Tibial nerve (tissue), 4 donors: ENCODE data around the gene MRPS6. TPM values are rescaled to one million over a fixed set of nuclear protein-coding genes. Genes with fewer than 3 reads are reported as not detected.

ENCODE experiments used
- DNase-seq, 2 donors: peaks; one replicate each; pipeline ENCODE4 v3.0.0-alpha.2; 2019; ENCODE audit warnings: low spot score in 2 of 2
- H3K27ac ChIP-seq, 4 donors: fragments of 200-600 bp; sonication (generic) in 3 of 4; one replicate each; pipeline ENCODE4 v1.5.1; 2017 to 2019; ENCODE audit warnings: mild to moderate bottlenecking in 1 of 4
- H3K27me3 ChIP-seq, 2 donors: fragments of 200-600 bp; sonication (generic) in 1 of 2; one replicate each; pipeline versions ENCODE4 v1.5.1 to v1.6.0; 2017 to 2019
- H3K36me3 ChIP-seq, 3 donors: fragments of 200-600 bp; sonication (generic); one replicate each; pipeline ENCODE4 v1.5.1; 2018 to 2019
- H3K4me1 ChIP-seq, 4 donors: fragments of 200-600 bp; sonication (generic) in 3 of 4; one replicate each; pipeline ENCODE4 v1.5.1; 2017 to 2019
- H3K4me3 ChIP-seq, 4 donors: fragments of 200-600 bp; sonication (generic) in 3 of 4; one replicate each; pipeline ENCODE4 v1.5.1; 2017 to 2019; ENCODE audit warnings: mild to moderate bottlenecking in 1 of 4, moderate library complexity in 1 of 4
- H3K9me3 ChIP-seq, 4 donors: fragments of 200-600 bp; sonication (generic) in 3 of 4; one replicate each; pipeline ENCODE4 v1.5.1; 2017 to 2019
- CTCF ChIP-seq, 5 experiments: fragments of 200-600 bp in 3 of 5; fragments of 450-650 bp in 2 of 5; sonication (generic) in 3 of 5; IDR thresholded peaks; one replicate each; pipeline ENCODE4 v1.5.1; 2016 to 2019; ENCODE audit warnings: antibody characterized with exemption in 5 of 5, mild to moderate bottlenecking in 3 of 5, moderate library complexity in 2 of 5
- EP300 ChIP-seq, 2 donors: sonication (generic); formaldehyde crosslinking; IDR thresholded peaks; one replicate each; pipeline ENCODE4 v1.6.1; 2017; ENCODE audit warnings: antibody characterized with exemption in 2 of 2, mild to moderate bottlenecking in 1 of 2
- POLR2A ChIP-seq, 2 donors: fragments of 450-650 bp; IDR thresholded peaks; one replicate each; pipeline ENCODE4 v1.6.1; 2017; ENCODE audit warnings: antibody characterized with exemption in 2 of 2, mild to moderate bottlenecking in 2 of 2, moderate library complexity in 2 of 2
- WGBS, 2 donors: methylation state at CpG; one replicate each; pipeline ENCODE4 v1.1.5; 2018; 5-methylcytosine and 5-hydroxymethylcytosine counted together
- total RNA-seq, 4 donors: library from RNA; depleted of rRNA; stranded (reverse); fragments of >200 nt; gene quantifications; one replicate each; pipeline ENCODE4 v1.1.0, GENCODE V29; 2016

MRPS6 gene
- total RNA-seq: 10 to 100 TPM; 57.9 to 69.6 (median 61.2) TPM

GRCh38 chr21:34073032-34073748 is at the start of gene MRPS6, which contains the start of gene SLC5A3:
TSS of gene MRPS6 (plus strand) at chr21:34073578. CDS start at chr21:34073701, 123 bp downstream.
TSS of gene SLC5A3 (plus strand) at chr21:34073578. CDS start at chr21:34095199, 21,621 bp downstream.
- peak; percentile 57 to 69 for DNase-seq
- peaks cover 0 to 56% (median 29%) of the 10 kb centered on the region in 4 donors for H3K4me1 ChIP-seq
- TF ChIP-seq POLR2A (IDR thresholded peaks at IDR 0.05): peak; percentile 54 to 86
- TF ChIP-seq CTCF (IDR thresholded peaks at IDR 0.05): peak in 1 of 5 experiments; percentile 3
- TF ChIP-seq EP300 (IDR thresholded peaks at IDR 0.05): peak in 1 of 2 donors; percentile 96
- 0 to 1% methylated on average over 2 to 56 of the region's 104 CpGs for WGBS, 2 donors
- H3K27ac ChIP-seq: peak within 1 kb of the TSS; percentile 84 to 98 (median 89)
- peak within 1 kb of the TSS; percentile 62 to 88 (median 82) for H3K4me3 ChIP-seq
- H3K36me3 ChIP-seq: no peaks in the 10 kb centered on the region
- H3K27me3 ChIP-seq: no peaks in the 10 kb centered on the region
- H3K9me3 ChIP-seq: no peaks in the 10 kb centered on the region

GRCh38 chr21:34023691-34024373 is 49.5 kb upstream of the MRPS6 start:
- H3K4me3 ChIP-seq: no peak overlapping the region
- H3K9me3 ChIP-seq: peaks cover 0 to 10% (median 0%) of the 10 kb centered on the region in 4 donors
- peaks cover 0 to 37% (median 10%) of the 10 kb centered on the region in 4 donors for H3K4me1 ChIP-seq
- no peaks in the 10 kb centered on the region for H3K27me3 ChIP-seq
- no peak for TF ChIP-seq EP300 (IDR thresholded peaks at IDR 0.05)
- TF ChIP-seq POLR2A (IDR thresholded peaks at IDR 0.05): no peak
- no peak for TF ChIP-seq CTCF (IDR thresholded peaks at IDR 0.05)
- peak overlapping the region; percentile 15 to 66 (median 34) for H3K27ac ChIP-seq
- DNase-seq: no peak
- H3K36me3 ChIP-seq: no peaks in the 10 kb centered on the region
- WGBS, 2 donors: 45 to 54% methylated on average over 8 of the region's 8 CpGs

GRCh38 chr21:34024374-34024693 is 49.0 kb upstream of the MRPS6 start:
- Histone ChIP-seq H3K27me3 (no peaks in the 10 kb centered on the region), H3K4me3 (no peak overlapping the region), H3K36me3 (no peaks in the 10 kb centered on the region), H3K9me3 (peaks cover 0 to 10% (median 0%) of the 10 kb centered on the region in 4 donors), H3K4me1 (peaks cover 0 to 37% (median 10%) of the 10 kb centered on the region in 4 donors), H3K27ac (peak overlapping the region in 2 of 4 donors; percentile 13 to 26)
- TF ChIP-seq EP300 (IDR thresholded peaks at IDR 0.05) (no peak), POLR2A (IDR thresholded peaks at IDR 0.05) (no peak), CTCF (IDR thresholded peaks at IDR 0.05) (no peak)
- WGBS, 2 donors: 85 to 87% methylated on average over 3 of the region's 3 CpGs
- no peak for DNase-seq

GRCh38 chr21:34027721-34028461 is 45.5 kb upstream of the MRPS6 start:
- TF ChIP-seq EP300 (IDR thresholded peaks at IDR 0.05) (no peak), POLR2A (IDR thresholded peaks at IDR 0.05) (no peak), CTCF (IDR thresholded peaks at IDR 0.05) (no peak)
- Histone ChIP-seq H3K9me3 (peaks cover 0 to 10% (median 0%) of the 10 kb centered on the region in 4 donors), H3K27ac (no peak overlapping the region), H3K4me3 (no peak overlapping the region), H3K4me1 (peaks cover 0 to 19% (median 2%) of the 10 kb centered on the region in 4 donors), H3K36me3 (no peaks in the 10 kb centered on the region), H3K27me3 (no peaks in the 10 kb centered on the region)
- 86 to 88% methylated on average over 8 to 9 of the region's 9 CpGs for WGBS, 2 donors
- DNase-seq: no peak
